Thyroid gland (tissue), 4 donors: ENCODE measurements around the gene CLC. TPM values are rescaled to one million over a fixed set of nuclear protein-coding genes. Genes with fewer than 3 reads are reported as not detected.

Experiments
- DNase-seq, 2 donors: peaks; one replicate each; pipeline ENCODE4 v3.0.0-alpha.2; 2019
- H3K27ac ChIP-seq, 3 donors: fragments of 200-600 bp; sonication (generic); 1 replicate in 2 of 3; 2 replicates in 1 of 3; pipeline ENCODE4 v1.5.1; 2016 to 2019; ENCODE audit warnings: mild to moderate bottlenecking in 1 of 3, moderate library complexity in 1 of 3
- H3K27me3 ChIP-seq: fragments of 200-600 bp; sonication (generic); one replicate; pipeline ENCODE4 v1.5.1; 2019
- H3K36me3 ChIP-seq, 2 donors: fragments of 200-600 bp; sonication (generic); one replicate each; pipeline ENCODE4 v1.5.1; 2016 to 2019
- H3K4me1 ChIP-seq, 2 donors: fragments of 200-600 bp; sonication (generic); one replicate each; pipeline ENCODE4 v1.5.1; 2017 to 2019
- H3K4me3 ChIP-seq, 3 donors: fragments of 200-600 bp; sonication (generic); replicated peaks in 1 of 3; 1 replicate in 2 of 3; 2 replicates in 1 of 3; pipeline ENCODE4 v1.5.1; 2016; ENCODE audit warnings: mild to moderate bottlenecking in 1 of 3
- H3K9me3 ChIP-seq: fragments of 200-600 bp; sonication (generic); one replicate; pipeline ENCODE4 v1.5.1; 2017
- POLR2A ChIP-seq, 2 donors: fragments of 450-650 bp; IDR thresholded peaks; one replicate each; pipeline ENCODE4 v1.6.1; 2017; ENCODE audit warnings: antibody characterized with exemption in 2 of 2, mild to moderate bottlenecking in 2 of 2, moderate library complexity in 1 of 2
- WGBS, 2 donors: methylation state at CpG; one replicate each; pipeline ENCODE4 v1.1.5; 2017; 5-methylcytosine and 5-hydroxymethylcytosine counted together
- intact Hi-C: fragments of 100-400 bp; cut with DNase I; formaldehyde crosslinking; loops from one replicate; pipeline ENCODE4 v1.15.1; 2023
- total RNA-seq, 4 donors: library from RNA; depleted of rRNA; stranded (reverse); fragments of >200 nt; gene quantifications; one replicate each; pipeline ENCODE4 v1.2.3, GENCODE V29; 2016
- TF ChIP-seq, protein P1 (sequence below), 6 experiments: fragments of 200-600 bp in 3 of 6; fragments of 450-650 bp in 3 of 6; sonication (generic) in 3 of 6; IDR thresholded peaks; one replicate each; pipeline ENCODE4 v1.5.1; 2016 to 2019; ENCODE audit warnings: antibody characterized with exemption in 6 of 6, mild to moderate bottlenecking in 2 of 6, inconsistent platforms in 1 of 6, moderate library complexity in 1 of 6

CLC gene
- total RNA-seq, 4 donors from 2014 or later, result not detected

DNA sequence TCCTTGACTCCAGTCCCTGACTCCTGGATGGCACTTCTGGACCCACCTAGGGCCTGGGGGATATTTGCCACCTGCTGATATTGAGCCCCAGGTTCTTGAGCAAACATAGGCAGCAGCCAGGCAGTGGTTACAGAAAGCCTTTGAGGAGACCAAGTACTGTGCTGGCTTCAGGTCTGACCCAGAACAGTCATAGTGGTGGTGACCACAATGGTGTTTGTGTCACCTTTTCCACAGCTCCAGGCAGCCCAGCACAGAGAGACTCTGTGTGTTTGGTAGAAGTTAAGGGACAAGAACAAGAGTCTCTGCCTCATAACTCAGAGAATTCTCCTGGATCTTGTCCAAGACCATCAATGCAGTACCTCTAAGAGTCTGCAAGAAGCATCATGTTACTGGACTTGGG lies 14.6 kb upstream of the CLC start:
- H3K27ac ChIP-seq, result no peak overlapping the region
- no peak for DNase-seq
- no peaks in the 10 kb centered on the region for H3K4me1 ChIP-seq
- no peak overlapping the region for H3K4me3 ChIP-seq
- no peaks in the 10 kb centered on the region for H3K9me3 ChIP-seq
- intact Hi-C loops, result no loop called here
- TF ChIP-seq, protein P1, sequence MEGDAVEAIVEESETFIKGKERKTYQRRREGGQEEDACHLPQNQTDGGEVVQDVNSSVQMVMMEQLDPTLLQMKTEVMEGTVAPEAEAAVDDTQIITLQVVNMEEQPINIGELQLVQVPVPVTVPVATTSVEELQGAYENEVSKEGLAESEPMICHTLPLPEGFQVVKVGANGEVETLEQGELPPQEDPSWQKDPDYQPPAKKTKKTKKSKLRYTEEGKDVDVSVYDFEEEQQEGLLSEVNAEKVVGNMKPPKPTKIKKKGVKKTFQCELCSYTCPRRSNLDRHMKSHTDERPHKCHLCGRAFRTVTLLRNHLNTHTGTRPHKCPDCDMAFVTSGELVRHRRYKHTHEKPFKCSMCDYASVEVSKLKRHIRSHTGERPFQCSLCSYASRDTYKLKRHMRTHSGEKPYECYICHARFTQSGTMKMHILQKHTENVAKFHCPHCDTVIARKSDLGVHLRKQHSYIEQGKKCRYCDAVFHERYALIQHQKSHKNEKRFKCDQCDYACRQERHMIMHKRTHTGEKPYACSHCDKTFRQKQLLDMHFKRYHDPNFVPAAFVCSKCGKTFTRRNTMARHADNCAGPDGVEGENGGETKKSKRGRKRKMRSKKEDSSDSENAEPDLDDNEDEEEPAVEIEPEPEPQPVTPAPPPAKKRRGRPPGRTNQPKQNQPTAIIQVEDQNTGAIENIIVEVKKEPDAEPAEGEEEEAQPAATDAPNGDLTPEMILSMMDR (IDR thresholded peaks at IDR 0.05), result no peak
- TF ChIP-seq POLR2A (IDR thresholded peaks at IDR 0.05), result no peak
- H3K36me3 ChIP-seq, result no peaks in the 10 kb centered on the region
- H3K27me3 ChIP-seq, result no peaks in the 10 kb centered on the region

DNA sequence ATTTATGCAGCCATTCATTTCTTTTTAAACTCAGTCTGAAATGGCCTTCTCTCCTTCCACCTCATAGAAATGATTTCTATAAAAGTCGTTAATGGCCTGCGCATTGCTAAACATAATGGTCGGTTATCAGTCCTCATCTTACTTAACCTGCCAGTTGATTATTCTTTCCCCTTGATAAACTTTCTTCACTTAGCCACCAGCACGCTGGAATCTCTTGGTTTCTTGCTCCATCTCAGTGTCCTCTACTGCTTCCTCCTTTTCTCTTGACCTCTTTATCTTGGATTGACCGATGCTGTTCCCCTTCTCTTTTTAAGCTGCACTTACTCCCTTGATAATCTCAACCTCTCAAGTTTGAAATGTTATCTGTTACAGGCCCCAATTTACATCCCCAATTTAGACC lies 12.2 kb upstream of the CLC start:
- Histone ChIP-seq H3K4me3 (no peak overlapping the region), H3K27me3 (no peaks in the 10 kb centered on the region), H3K4me1 (no peaks in the 10 kb centered on the region), H3K27ac (no peak overlapping the region), H3K36me3 (no peaks in the 10 kb centered on the region), H3K9me3 (no peaks in the 10 kb centered on the region)
- intact Hi-C loops, result no loop called here
- TF ChIP-seq, protein P1 (IDR thresholded peaks at IDR 0.05), result no peak
- WGBS, 2 donors, result 86 to 90% methylated on average over 5 of the region's 5 CpGs
- no peak for DNase-seq

DNA sequence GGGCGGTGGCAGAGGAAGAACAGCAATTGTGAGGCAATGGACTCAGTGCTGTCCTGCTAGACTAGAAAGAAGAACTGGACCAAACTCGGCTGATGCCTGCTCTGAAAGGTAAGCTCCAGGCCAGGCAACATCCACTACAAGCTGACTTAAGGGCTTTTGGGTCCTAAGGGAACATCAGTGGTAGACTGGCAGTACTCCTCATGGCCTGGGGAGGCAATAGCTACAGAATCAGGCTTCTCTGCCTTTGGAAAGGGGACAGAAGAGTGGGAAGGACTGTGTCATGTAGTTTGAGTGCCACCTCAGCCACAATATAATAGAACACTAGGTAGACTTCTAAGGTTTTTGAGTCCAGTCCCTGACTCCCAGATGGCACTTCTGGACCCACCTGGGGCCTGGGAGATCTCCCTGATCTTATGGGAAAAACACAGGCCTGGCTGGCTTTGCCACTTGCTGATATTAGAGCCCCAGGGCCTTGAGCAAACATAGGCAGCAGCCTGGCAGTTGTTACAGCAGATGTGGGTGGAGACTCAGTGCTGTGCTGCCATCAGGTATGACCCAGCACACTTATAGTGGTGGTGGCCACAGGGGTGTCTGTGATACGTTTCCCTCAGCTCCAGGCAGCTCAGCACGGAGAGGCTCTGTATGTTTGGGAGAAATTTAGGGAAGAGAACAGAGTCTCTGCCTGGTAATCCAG lies 9.2 kb upstream of the CLC start:
- no peak overlapping the region for H3K4me3 ChIP-seq
- no peaks in the 10 kb centered on the region for H3K27me3 ChIP-seq
- no peaks in the 10 kb centered on the region for H3K4me1 ChIP-seq
- H3K36me3 ChIP-seq, result no peaks in the 10 kb centered on the region
- no peak for TF ChIP-seq POLR2A (IDR thresholded peaks at IDR 0.05)
- TF ChIP-seq, protein P1 (IDR thresholded peaks at IDR 0.05), result no peak
- intact Hi-C loops, result no loop called here
- 75 to 76% methylated on average over 4 of the region's 4 CpGs for WGBS, 2 donors
- no peaks in the 10 kb centered on the region for H3K9me3 ChIP-seq
- H3K27ac ChIP-seq, result no peak overlapping the region
- DNase-seq, result no peak

DNA sequence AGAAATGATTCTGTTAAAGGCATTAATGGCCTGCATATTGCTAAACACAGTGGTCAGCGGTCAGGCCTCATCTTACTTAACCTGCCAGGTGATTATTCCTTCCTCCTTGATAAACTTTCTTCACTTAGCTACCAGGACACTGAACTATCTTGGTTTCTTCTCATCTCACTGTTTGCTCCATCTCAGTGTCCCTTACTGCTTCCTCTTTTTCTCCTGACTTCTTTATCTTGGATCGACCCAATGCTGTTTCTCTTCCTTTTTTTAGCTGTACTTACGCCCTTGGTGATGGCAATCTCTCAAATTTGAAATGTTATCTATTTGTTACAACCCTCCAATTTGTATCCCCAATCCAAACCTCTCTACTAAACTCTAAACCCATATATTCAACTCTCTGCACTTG lies 7.8 kb upstream of the CLC start:
- Histone ChIP-seq H3K36me3 (no peaks in the 10 kb centered on the region), H3K27me3 (no peaks in the 10 kb centered on the region), H3K4me1 (no peaks in the 10 kb centered on the region), H3K4me3 (no peak overlapping the region), H3K9me3 (no peaks in the 10 kb centered on the region), H3K27ac (no peak overlapping the region)
- no peak for DNase-seq
- TF ChIP-seq, protein P1 (IDR thresholded peaks at IDR 0.05), result no peak
- no peak for TF ChIP-seq POLR2A (IDR thresholded peaks at IDR 0.05)
- intact Hi-C loops, result no loop called here
- 67 to 80% methylated on average over 3 of the region's 3 CpGs for WGBS, 2 donors

DNA sequence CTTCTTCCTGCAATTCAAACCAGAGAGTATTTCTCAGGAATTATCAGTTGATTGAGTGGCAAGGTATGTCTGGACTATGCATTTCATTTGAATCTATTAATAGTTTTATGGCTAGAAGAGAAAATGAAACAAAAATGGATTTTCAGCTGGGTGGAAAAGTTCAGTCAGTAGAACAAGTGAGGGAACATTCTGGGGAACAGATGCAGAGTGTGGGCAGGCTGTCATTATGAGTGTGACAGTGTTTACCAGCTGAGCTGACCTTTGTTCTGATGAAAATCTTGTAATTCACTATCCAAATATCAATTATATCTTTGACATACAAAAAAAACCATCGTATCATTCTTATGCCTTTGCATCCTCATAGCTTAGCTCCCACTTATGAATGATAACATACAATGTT lies 2.6 kb upstream of the CLC start:
- H3K9me3 ChIP-seq, result no peaks in the 10 kb centered on the region
- TF ChIP-seq, protein P1 (IDR thresholded peaks at IDR 0.05), result no peak
- TF ChIP-seq POLR2A (IDR thresholded peaks at IDR 0.05), result no peak
- WGBS, 2 donors, result 96 to 97% methylated on average over 1 of the region's 1 CpG
- no peak overlapping the region for H3K27ac ChIP-seq
- no peaks in the 10 kb centered on the region for H3K4me1 ChIP-seq
- intact Hi-C loops, result no loop called here
- H3K36me3 ChIP-seq, result no peaks in the 10 kb centered on the region
- DNase-seq, result no peak
- no peak overlapping the region for H3K4me3 ChIP-seq
- H3K27me3 ChIP-seq, result no peaks in the 10 kb centered on the region
